HG02943 (cell line): ENCODE measurements around the gene MLIP.
"Not testable (repeated sequence)": the region's sequence is repeated elsewhere in the genome, so short reads cannot be mapped to it uniquely, and the experiment has no call there.

Experiments
- ATAC-seq: cut with Tn5 transposase; IDR thresholded peaks from one replicate; pipeline ENCODE4 v1.9.1; 2021; ENCODE audit warnings: mild to moderate bottlenecking, low read depth, moderate library complexity; ENCODE audit not compliant: unreplicated experiment

Gene MLIP, protein sequence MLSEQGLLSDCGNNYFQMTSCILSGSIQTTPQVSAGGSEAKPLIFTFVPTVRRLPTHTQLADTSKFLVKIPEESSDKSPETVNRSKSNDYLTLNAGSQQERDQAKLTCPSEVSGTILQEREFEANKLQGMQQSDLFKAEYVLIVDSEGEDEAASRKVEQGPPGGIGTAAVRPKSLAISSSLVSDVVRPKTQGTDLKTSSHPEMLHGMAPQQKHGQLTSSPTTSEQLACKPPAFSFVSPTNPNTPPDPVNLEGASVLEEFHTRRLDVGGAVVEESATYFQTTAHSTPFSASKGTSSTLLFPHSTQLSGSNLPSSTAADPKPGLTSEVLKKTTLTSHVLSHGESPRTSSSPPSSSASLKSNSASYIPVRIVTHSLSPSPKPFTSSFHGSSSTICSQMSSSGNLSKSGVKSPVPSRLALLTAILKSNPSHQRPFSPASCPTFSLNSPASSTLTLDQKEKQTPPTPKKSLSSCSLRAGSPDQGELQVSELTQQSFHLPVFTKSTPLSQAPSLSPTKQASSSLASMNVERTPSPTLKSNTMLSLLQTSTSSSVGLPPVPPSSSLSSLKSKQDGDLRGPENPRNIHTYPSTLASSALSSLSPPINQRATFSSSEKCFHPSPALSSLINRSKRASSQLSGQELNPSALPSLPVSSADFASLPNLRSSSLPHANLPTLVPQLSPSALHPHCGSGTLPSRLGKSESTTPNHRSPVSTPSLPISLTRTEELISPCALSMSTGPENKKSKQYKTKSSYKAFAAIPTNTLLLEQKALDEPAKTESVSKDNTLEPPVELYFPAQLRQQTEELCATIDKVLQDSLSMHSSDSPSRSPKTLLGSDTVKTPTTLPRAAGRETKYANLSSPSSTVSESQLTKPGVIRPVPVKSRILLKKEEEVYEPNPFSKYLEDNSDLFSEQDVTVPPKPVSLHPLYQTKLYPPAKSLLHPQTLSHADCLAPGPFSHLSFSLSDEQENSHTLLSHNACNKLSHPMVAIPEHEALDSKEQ

DNA sequence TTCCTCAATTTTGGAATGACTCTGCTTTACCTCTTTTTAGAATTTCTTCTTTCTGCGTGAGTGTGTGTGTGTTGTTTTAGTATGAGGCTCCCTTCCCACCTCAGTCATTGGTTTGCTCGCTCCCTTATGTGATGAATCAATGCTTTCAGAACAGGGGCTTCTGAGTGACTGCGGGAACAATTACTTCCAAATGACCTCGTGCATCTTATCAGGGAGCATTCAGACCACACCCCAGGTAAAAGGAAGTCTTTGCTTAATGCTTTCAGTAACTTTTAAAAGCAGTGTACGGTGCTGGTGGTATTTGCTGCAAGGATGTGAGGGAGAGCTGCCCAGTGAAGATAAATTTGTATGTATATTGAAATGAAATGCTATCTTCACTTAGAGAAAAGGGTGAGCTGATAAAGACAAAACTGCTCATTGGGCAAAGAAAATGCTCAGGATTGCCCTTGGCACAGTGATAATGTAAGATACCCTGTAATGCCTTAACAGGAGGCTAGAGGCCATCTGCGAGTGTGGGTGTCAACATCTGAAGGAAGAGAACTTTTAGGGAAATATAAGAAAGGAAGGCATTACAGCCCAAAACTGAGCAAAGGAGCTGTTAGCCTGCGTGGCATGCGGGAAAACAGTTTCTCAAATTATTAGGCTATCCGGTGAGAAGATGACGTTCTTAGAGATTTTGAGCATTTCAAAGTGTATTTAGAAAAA is at the start of gene MLIP:
Gene MLIP, plus strand, starts transcription at position 103 of the 705 bp plus-strand sequence. Its CDS starts 37 bp downstream, at position 140.
- no peak for ATAC-seq

DNA sequence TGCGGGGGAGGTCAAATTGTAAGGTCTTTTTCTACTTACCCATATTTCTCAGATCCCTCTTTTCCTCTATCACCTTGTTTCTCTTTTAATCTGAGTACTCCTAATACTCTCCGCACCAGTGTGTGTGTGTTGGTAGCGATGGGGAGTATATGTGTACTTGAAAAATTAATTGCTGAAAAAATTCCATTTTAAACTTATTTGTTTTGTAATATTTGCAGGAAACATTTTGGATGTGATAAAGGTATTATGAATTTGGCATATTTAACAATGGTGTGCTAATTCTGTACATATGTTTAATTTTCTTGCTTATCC is 48.1 kb upstream of the MLIP start:
- ATAC-seq: no peak

DNA sequence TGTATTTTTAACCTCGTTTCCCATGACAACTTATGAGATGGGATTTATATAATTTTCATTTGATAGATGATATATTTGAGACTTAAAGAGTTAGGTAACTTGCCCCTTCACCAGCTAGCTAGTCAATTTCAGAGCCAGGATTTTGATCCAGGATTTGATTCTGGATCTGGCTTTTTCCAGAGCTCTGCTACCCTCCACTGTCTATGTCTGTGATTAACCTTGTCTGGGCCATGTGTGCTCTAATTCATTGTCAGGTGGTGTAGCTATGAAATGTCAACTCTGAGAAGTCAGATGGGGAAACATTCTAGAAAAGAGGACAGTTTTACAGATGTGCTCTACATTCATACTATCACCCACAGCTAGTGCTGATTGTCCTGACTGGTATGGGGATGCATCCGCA is 42.5 kb upstream of the MLIP start:
- no peak for ATAC-seq

DNA sequence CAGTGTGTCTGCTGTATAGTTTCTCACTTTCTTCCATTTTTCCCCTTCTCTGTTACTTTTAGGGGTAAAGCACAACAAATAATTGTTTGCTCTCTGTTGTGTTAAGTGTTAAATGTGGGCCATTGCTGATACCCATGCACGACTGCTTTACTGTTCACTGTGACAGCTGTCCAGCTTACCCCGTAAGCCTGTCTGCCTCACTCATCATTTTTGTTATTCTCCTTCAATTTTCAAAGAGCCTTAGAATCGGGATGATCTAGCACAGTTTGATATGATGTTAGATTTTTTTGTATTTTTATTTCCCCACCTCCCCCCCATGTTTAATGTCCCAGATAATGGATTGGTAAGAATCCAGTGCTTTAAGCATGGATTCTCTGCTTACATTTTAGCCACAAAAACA is 41.2 kb upstream of the MLIP start:
- no peak for ATAC-seq

DNA sequence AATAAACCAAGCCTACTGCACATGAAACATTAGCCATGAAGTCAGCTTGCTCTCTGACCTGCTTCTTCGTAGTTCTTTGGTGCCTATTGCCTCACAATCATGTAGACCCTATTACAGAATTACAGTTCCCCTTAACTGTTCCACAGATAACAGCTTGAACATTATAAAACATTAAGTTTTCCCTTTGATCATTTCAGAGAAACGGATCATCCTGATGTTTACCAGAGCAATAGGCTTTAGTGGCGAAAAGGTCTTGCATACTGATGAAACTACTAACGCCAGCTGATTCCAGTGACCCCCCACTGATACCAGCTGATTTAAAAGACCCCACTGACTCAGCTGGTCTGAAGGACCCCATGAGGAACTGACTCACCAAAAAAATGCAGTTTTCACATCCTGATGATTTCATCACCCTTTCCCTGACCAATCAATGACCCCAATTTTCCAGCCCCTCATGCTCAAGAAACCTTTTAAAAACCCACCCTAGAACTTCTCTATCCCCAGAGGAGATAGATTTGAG is 39.4 kb upstream of the MLIP start:
- ATAC-seq: no peak

DNA sequence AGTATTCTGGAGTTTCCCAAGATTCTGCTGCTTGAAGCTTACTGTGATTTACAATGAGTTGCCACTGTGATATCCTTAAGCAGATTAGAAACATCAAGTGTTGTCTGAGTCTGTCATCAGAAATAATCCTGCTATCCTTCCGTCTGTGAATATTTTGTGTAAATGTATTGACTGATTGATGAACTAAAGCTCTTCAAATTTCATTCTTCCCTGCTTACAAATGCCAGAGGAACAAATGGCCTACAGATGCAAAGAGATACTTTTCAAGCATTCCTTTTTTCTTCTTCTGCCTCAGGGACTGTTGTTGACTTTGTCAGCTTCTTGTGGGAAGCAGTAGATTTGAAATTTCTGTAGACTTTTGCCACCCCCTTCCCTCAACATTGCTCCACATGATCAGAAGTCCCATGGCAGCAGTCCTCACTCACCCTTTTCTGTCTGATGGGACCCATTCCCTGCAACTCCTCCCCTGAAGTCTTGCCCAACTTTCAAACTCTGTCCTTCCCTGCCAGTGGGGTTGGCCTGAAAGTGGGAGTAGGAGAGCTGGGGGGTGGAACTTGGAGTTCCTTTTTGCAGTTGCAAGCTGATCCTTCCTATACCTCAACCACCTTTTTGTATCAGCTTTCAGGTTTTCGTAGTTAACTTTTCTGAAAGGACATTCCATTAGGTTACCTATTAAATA is 38.5 kb upstream of the MLIP start:
- no peak for ATAC-seq

DNA sequence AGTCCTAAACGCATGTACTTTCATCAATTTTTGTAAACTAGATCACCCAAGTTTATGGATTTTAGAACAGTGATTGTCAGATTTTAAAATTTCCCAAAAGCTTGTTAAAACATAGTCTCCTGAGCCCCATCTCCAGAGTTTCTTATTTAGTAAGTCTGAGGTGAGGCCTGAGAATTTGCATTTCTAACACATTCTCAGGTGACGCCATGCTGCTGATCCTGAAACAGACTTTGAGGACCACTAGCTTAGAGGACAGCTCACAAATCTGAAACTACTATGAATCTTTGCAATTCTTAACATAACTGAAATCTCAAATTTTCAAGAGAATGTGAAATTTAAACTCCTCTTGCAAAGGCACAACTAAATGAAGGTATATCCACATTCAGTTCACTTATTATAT is 37.8 kb upstream of the MLIP start:
- no peak for ATAC-seq

DNA sequence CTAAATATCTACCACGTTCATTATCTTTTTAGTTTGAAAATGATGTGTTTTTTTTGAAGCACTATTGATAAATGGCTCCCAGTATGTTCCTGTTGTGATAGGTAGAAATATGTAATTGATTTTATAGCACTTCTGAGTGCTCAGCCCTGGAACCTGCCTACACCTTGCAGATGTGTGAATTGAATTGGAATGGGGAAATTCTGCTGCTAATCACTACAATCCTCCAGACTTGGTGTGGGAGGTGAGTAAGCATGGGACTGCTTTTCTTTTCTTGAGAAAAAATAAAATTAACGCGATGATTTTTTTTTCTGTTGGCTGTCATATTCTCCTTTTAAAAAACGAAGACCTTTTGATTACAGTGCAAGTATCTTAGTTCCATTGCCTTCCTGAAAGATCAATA is 37.1 kb upstream of the MLIP start:
- no peak for ATAC-seq

DNA sequence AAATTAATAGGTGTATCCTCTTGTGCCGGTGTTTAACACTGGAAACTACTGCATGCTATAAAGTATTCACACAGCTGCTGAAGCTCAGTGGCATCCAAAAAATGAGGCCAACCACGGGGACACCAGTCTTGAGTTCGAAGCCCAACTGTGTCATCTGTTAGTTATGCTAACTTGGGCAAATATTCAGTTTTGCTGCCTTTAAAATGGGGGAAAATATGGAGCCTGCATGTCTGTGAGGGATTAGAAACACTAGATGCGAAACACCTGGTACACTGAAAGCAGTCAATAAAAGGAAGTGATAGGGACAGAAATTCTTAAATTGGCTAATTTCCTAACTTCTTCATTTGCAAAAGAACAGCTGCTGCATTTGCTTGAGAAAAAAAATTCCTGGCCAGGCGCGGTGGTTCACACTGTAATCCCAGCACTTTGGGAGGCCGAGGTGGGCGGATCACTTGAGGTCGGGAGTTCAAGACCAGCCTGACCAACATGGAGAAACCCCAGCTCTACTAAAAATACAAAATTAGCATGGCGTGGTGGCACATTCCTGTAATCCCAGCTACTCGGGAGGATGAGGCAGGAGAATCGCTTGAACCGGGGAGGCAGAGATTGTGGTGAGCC is 36.6 kb upstream of the MLIP start:
- ATAC-seq: no peak

DNA sequence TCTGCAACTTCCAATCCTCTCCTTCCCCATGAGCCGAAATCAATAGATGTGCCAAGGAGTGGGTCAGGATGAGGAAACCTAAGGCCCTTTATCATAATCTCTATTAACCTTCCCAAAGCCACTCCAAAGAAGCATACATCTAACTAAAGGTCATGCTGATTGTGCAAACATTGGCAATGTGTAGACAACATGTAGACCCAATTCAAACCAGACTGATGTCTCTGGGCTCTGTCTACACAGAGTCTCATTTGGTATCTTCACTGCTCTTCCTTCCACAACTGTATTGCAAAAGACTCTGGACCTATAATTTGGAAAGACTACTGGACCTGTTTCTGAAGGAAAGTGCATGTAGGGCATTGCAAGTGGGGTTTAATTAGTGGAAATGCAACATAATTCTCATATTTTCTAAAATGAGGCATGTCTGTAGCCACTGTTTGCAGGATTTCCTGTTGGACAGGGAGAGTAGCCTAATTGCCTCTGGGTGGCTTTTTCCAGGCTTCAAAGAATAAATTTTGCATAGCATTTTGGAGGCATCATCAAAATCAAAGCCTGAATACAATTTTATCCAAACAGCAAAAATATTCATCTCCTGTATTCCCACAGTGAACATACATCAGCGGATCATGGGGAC is 35.0 kb upstream of the MLIP start:
- no peak for ATAC-seq

DNA sequence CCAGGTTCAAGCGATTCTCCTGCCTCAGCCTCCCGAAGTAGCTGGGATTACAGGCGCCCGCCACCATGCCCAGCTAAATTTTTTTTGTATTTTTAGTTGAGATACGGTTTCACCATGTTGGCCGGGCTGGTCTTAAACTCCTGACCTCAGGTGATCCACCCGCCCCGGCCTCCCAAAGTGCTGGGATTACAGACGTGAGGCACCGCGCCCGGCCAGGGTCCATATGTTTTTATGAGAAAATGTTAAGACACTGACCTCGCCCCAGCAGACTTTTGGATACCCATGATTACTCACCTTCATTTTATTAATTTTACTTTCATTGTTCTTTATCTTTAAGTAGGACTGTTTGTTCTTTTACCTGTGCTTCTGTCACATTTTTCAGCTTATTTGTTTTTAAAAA is 29.7 kb upstream of the MLIP start:
- not testable (repeated sequence) for ATAC-seq

DNA sequence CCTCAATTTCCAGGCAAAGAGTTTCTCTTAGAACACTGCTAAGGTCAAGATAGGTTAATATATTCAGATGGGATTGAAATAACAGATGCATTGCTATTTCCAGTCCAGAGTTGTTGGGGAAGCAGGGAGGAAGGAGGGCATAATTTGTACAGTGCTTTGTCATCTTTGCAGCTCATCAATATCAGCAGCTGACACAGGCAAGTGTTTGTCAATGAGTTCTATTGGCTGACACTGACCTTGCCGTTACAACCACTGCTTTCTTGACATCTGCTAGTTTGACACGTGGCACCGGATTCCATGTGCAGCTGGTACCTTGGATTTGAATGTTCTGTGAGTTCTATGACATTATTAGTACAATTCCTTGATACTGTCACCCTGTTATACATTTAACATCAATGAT is 28.0 kb upstream of the MLIP start:
- no peak for ATAC-seq

DNA sequence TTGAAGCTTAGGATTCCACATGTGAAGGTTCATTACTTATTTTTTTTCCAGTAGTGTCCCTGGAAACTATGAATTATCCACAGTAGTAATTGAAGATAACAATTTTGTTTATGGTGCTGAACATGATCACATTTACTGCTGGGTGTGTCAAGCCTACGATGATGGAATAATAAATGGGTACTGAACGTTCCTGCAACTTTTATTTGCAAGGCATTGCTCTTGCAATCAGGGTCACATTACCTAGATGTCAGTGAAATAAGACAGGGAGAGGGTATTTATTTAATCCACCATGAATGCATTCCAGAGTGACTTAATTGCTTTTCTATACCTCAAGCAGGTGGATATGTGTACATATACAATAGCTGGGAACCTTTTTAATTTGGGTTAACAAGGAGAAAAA is 27.0 kb upstream of the MLIP start:
- ATAC-seq: no peak

DNA sequence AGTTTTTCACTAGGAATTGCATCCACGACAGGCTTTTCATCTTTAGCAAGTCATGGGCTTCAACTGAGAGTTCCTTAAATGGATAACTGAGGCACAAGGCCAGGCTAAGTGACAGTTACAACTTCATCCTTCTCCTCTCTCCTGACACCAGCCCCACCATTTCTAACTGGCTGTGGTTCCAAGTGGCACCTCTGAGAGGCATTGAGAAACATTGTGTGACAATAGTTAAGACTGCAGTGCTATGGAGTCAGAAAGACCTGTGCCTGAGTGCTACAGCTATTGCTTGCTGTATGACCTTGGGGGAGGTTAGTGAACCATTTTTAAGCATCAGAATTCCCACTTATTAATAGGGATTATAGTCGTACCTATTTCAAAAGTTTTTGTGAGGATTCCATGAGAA is 26.2 kb upstream of the MLIP start:
- no peak for ATAC-seq

DNA sequence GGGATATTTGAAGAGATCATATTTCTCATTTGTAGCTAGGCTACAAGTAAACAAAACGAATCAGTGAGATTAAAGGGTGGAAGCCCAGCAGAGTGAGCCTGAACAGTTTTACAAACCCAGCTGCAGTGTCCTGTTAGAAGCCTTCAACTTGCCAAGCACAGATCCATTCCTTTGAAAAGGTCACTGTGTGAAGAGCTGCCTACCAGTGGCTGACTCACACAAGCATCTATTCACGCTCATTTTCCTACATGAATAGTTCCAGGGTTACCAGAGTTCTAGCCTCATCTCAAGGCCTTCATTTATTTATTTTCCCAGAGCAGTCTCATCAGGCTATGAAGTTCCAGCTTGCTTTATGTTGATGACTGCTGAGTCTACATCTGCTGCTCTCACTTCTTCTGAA is 25.7 kb upstream of the MLIP start:
- ATAC-seq: no peak

DNA sequence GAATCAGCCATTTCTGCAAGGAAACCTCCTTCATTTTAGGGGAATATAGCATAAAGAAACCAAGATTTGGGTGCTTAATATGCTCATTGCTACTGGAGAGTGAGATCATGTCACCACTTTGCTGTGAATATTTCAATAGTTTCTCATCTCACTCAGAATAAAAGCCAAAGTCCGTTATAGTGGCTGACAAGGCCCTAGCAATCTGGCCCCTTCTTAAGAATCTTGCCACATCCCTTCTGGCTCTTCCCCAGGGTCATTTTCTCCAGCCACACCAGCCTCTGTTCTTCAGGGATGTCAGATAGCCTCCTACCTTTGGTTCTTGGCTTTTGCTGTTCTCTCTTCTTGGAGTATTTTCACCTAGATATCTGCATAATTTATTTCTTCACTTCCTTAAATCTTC is 24.8 kb upstream of the MLIP start:
- no peak for ATAC-seq

DNA sequence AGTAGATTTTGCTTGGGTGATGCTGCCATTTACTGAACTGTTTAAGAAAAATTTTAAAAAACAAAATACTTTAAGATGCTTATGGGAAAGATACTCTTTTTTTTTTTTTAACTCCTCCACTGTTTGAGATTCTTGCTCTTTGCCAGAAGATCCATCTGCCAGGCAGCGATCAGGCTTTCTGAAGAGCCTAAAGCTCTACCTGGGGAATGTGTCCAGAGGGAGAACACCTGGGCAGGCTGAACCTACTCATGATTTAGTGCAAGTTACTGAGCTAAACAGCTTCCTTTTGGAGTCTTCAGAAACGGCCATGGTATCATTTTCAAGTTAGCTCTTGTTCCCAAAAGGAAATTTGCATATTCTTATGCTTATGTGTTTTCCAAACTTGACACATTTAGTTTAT is 23.5 kb upstream of the MLIP start:
- no peak for ATAC-seq

DNA sequence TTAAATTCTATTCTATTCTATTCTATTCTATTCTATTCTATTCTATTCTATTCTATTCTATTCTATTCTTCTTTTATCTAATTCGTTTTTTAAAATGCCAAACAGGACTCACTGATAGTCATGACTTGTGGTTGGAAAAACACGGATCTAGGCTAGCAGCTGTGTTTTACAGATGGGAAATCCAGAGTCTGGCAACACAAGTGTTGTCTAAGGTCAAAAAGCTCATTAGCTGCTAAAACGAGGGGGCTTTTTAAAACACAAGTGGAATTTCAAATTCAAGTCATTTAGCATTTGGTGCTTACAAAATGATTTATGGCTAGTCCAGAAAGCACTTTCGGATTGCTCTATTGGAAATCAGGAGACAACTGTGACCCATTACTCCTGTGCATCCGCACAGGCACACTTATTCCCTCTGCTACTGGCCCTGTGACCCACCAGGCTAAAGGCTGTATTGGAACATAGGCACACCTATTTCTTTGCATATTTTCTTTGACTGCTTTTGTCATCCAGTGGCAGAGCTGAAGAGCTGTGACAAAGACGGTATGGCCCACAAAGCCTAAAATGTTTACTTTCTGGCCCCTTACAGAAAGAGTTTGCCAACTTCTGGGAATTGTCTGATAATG is 17.8 kb upstream of the MLIP start:
- ATAC-seq: no peak

DNA sequence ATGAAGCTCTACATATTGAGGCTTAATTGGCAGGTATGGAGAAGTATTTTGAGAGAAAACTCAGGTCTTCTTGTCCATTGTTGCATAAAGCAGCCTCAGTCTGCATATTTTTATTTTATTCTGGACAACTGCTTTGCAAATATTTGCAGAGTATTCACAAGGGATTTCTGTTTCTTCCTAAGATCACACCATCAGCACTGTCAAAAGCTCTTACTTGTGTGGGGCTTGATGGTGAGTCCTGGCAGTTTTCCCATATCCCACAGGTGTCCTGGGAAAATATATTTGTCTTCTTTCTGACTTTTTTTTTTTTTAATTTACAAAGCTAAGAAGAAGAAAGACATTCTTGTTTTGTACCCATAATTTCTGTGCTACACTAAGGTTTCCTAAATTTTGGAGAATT is 16.9 kb upstream of the MLIP start:
- no peak for ATAC-seq
